ENCODE data around the gene CDHR1.
A peak's percentile ranks its signal among the peaks of the same experiment; 100 is the strongest.

CDHR1 gene

GRCh38 chr10:84247496-84247895 lies 53.2 kb downstream of the CDHR1 start:
- no peak overlapping the region for H3K4me3 ChIP-seq (ENCODE audit: low read length)
- TF ChIP-seq, protein P1, sequence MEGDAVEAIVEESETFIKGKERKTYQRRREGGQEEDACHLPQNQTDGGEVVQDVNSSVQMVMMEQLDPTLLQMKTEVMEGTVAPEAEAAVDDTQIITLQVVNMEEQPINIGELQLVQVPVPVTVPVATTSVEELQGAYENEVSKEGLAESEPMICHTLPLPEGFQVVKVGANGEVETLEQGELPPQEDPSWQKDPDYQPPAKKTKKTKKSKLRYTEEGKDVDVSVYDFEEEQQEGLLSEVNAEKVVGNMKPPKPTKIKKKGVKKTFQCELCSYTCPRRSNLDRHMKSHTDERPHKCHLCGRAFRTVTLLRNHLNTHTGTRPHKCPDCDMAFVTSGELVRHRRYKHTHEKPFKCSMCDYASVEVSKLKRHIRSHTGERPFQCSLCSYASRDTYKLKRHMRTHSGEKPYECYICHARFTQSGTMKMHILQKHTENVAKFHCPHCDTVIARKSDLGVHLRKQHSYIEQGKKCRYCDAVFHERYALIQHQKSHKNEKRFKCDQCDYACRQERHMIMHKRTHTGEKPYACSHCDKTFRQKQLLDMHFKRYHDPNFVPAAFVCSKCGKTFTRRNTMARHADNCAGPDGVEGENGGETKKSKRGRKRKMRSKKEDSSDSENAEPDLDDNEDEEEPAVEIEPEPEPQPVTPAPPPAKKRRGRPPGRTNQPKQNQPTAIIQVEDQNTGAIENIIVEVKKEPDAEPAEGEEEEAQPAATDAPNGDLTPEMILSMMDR (IDR thresholded peaks at IDR 0.05; ENCODE audit: insufficient read depth, low read depth, low read length, missing control alignments) = no peak
- no peak for DNase-seq (ENCODE audit: low read depth)

GRCh38 chr10:84248794-84249193 lies 54.5 kb downstream of the CDHR1 start:
- H3K4me3 ChIP-seq (ENCODE audit: low read length) = no peak overlapping the region
- TF ChIP-seq, protein P1 (IDR thresholded peaks at IDR 0.05; ENCODE audit: insufficient read depth, low read depth, low read length, missing control alignments) = no peak
- no peak for DNase-seq (ENCODE audit: low read depth)

DNA sequence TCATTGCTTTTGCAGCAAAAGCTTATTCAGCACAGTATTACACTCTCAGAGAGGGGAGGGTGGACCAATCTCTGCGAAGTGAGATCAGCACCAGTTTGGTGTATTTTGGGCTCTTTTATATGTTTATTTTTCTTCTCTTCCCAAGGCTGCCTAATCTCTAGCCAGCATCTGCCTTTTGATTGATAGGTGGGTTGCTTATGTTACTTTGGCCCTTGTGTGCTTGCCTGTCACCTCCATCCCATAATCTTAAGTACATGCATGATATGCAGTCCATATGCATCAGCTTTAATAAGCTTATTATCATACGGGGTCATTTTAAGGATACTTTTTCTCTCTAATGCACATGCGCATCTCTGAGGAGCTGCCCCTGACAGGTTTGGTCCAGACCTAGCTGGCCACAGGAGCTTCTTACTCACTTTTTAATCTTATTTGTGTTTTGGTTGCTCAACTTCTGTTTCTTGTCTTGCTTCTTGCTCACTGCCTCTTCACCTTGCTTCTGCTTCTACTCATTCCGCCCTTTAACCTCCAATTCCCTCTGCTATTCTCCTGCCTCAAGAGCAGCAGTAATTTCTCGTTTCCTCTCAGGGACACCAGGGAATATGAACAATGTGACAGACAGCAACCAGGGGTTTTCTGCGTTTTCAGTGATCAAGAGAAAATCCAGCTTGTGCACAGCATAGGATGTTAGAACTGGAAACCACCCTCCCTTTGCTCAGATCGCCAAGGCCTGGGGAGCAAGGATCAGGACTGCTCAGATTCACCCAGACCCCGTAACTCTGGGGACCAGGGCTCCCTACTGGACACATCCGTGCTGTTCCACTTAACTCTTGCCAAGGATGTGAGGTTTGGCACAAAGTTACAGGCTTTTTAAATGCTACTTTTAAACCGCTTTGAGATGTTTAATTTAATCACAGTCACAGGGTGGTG lies 60.5 kb downstream of the CDHR1 start:
- DNase-seq (ENCODE audit: low read depth) = no peak
- no peak overlapping the region for H3K4me3 ChIP-seq (ENCODE audit: low read length)
- TF ChIP-seq, protein P1 (IDR thresholded peaks at IDR 0.05; ENCODE audit: insufficient read depth, low read depth, low read length, missing control alignments) = no peak

DNA sequence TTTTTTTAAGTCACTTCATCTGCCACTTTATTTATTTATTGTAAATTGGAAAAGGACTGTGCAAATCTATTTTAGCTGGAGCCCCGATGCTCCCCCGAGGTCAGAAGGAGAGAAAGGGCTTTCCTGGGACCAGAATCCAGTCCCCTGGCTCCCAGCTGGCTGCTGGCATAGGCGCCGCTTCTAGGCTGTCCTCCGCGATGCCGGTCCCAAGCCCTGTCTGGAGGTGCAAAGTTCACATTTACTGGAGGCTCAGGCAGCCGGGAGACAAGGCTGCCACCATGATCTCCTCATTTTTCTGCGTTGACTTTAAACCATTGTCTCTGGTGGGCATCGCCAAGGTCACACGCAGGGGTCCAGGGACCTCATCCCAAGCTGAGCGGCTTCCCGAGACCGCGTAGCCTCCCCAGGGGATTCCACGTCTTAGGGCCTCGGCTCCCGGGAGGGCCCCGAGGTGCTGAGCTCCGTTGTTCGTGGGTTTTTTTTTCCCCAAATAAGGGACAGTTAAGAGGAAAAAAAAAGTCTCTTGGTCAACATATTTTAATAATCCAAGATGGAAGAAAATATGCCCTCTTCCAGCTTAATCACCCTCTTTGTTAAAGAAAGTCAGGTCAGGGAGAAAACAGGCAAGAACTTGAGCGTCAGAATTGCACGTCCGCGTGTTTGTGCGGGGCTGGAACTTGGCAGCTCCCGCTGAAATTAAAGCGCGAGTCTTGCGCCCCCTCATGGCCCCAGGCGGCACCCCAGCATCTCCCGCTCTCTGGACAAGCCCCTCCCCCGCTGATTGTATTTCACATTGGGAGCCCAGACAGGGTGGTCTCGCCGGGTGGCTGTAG lies 62.4 kb downstream of the CDHR1 start:
- peak; percentile 59 for DNase-seq (ENCODE audit: low read depth)
- TF ChIP-seq, protein P1 (IDR thresholded peaks at IDR 0.05; ENCODE audit: insufficient read depth, low read depth, low read length, missing control alignments) = peak; percentile 55
- H3K4me3 ChIP-seq (ENCODE audit: low read length) = no peak overlapping the region

DNA sequence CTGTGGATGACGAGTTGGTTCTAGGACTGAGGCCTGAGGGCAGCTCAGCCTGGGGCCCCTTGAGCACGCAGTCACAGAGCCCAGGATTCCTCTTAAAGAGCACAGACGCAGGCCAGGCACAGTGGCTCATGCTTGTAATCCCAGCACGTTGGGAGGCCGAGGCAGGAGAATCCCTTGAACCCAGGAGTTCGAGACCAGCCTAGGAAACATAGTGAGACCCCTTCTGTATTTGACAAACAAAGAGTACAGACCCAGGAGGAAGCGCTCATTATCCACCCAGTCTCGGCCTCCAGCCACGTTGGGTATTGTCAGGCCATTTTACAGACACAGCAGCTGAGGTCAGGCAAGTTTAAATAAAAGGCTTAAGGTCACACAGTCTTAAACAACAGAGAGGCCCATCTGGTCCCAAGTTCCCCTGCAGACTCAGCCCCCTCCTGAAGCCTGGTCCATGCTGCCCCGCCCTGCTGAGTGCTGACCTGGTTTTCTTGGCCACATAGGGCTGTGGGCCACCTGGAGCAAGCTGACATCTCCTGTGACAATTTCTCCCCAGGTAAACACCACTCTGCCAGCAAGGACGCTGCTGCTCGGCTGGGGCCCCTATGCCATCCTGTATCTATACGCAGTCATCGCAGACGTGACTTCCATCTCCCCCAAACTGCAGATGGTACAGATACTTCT lies 63.1 kb downstream of the CDHR1 start:
- no peak overlapping the region for H3K4me3 ChIP-seq (ENCODE audit: low read length)
- DNase-seq (ENCODE audit: low read depth) = no peak
- TF ChIP-seq, protein P1 (IDR thresholded peaks at IDR 0.05; ENCODE audit: insufficient read depth, low read depth, low read length, missing control alignments) = no peak

DNA sequence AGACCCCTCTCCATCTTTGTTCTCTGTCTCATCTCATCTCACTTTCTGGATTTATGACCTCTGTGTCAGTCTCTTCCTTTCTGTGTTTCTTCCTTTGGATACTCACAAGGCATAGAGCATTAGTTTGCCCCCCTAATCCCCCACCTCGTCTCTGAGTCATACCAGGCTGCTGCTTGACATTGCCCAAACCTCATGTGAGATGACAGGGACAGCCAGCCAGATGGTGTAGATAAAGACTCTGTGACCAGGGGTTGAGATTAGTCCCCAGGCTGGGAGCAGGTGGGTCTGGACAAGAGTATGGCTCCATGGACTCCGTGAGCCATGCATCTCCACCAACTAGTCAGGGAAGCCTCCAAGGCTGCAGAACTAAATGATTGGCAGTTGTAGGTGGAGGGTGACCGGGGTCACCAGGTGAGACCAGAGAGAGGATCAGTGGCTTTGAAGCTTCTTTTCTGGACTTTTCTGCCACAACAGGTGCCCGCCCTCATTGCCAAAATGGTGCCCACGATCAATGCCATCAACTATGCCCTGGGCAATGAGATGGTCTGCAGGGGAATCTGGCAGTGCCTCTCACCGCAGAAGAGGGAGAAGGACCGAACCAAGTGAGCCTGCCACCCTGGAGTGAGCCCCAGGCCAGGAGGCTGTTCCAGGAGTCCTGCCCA lies 63.8 kb downstream of the CDHR1 start:
- H3K4me3 ChIP-seq (ENCODE audit: low read length) = no peak overlapping the region
- no peak for DNase-seq (ENCODE audit: low read depth)
- TF ChIP-seq, protein P1 (IDR thresholded peaks at IDR 0.05; ENCODE audit: insufficient read depth, low read depth, low read length, missing control alignments) = no peak

Measured in epithelial cell of esophagus (primary cell).